HG03571 (cell line): ENCODE measurements around the gene PLEKHG4B.
"Not testable (repeated sequence)": the region's sequence is repeated elsewhere in the genome, so short reads cannot be mapped to it uniquely, and the experiment has no call there.

Experiments
- ATAC-seq: cut with Tn5 transposase; IDR thresholded peaks from one replicate; pipeline ENCODE4 v1.9.1; 2021; ENCODE audit not compliant: unreplicated experiment

The PLEKHG4B gene, protein sequence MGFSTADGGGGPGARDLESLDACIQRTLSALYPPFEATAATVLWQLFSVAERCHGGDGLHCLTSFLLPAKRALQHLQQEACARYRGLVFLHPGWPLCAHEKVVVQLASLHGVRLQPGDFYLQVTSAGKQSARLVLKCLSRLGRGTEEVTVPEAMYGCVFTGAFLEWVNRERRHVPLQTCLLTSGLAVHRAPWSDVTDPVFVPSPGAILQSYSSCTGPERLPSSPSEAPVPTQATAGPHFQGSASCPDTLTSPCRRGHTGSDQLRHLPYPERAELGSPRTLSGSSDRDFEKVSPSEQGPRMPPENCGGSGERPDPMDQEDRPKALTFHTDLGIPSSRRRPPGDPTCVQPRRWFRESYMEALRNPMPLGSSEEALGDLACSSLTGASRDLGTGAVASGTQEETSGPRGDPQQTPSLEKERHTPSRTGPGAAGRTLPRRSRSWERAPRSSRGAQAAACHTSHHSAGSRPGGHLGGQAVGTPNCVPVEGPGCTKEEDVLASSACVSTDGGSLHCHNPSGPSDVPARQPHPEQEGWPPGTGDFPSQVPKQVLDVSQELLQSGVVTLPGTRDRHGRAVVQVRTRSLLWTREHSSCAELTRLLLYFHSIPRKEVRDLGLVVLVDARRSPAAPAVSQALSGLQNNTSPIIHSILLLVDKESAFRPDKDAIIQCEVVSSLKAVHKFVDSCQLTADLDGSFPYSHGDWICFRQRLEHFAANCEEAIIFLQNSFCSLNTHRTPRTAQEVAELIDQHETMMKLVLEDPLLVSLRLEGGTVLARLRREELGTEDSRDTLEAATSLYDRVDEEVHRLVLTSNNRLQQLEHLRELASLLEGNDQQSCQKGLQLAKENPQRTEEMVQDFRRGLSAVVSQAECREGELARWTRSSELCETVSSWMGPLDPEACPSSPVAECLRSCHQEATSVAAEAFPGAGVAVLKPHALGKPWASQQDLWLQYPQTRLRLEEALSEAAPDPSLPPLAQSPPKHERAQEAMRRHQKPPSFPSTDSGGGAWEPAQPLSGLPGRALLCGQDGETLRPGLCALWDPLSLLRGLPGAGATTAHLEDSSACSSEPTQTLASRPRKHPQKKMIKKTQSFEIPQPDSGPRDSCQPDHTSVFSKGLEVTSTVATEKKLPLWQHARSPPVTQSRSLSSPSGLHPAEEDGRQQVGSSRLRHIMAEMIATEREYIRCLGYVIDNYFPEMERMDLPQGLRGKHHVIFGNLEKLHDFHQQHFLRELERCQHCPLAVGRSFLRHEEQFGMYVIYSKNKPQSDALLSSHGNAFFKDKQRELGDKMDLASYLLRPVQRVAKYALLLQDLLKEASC (N-terminal part only)

DNA sequence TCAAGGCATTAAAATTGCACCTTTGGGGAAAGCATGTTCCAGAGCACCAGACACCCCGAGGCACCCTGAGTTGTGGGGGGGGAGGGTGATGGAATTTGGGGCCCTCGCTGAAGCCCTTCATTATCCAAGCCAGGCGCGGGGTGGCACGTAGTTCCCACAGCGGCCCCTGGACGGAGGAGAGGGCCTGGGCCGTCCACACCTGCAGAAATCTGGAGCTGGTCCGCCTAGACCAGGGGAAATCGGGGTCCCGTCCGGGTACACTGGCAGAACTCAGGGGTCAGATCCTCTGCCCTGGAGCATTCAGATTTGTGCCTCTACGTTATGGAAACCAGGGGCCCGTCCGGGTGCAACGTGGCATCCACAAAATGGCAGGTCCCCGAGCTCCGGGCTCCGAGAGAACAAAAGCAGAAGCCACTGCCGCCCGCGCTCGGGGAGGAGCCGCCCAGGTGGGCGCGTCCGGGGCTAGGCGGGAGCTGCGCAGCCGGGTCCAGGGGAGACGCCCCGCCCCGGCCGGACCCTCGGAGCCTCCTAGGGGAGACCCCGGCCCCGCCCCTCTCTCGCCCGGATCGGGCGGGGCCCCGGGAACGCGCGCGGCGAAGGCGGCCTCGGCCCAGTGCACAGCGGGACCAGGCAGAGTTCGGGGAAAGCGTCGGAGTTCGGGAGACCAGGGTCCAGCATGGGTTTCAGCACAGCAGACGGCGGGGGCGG lies at the start of gene PLEKHG4B:
TSS of gene PLEKHG4B (plus strand) at position 613 of the 708 bp plus-strand sequence. CDS start at position 677, 64 bp downstream.
- ATAC-seq = no peak

DNA sequence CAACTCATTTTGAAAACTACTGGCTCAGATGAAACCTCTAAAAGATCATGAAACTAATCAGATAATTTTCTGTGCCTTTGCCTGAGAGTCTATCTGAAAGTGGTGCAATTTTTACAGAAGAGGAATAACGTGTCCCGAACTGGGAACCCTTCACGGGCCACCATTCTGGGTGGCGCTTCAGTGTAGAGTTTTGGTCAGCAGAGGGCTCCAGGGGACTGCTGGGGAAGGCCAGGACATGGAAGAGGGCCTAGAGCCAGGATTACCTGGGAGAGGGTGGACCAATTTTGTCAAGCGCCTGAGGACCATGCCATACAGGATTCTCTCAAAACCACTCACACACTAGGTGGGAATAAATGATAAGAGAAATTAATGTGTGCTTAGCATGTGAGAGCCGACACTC lies 49.7 kb upstream of the PLEKHG4B start:
- no peak for ATAC-seq

DNA sequence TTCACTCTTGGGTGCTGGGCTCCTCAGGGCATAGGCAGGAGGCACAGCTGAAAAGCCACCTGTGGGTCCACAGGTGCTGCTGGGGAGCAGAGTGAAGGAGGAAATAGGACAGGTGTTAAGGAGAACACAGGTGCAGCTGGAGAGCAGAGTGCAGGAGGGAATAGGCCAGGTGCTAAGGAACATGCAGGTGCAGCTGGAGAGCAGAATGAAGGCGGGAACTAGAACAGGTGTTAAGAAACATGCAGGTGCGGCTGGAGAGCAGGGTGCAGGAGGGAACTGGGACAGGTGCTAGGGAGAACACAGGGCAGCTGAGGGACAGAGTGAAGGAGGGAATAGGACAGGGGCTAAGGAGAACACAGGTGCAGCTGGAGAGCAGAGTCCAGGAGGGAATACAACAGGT lies 43.8 kb upstream of the PLEKHG4B start:
- no peak for ATAC-seq

DNA sequence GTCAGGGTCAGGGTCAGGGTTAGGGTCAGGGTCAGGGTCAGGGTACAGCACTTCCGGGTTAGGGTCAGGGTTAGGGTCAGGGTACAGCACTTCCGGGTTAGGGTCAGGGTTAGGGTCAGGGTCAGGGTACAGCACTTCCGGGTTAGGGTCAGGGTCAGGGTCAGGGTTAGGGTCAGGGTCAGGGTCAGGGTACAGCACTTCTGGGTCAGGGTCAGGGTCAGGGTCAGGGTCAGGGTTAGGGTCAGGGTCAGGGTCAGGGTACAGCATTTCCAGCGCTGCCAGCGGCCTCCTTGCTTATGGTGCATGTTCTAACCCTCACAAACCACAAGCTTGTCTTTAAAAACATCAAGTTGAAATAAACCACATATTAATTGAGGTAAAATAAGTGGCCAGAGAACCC lies 42.4 kb upstream of the PLEKHG4B start:
- ATAC-seq = not testable (repeated sequence)

DNA sequence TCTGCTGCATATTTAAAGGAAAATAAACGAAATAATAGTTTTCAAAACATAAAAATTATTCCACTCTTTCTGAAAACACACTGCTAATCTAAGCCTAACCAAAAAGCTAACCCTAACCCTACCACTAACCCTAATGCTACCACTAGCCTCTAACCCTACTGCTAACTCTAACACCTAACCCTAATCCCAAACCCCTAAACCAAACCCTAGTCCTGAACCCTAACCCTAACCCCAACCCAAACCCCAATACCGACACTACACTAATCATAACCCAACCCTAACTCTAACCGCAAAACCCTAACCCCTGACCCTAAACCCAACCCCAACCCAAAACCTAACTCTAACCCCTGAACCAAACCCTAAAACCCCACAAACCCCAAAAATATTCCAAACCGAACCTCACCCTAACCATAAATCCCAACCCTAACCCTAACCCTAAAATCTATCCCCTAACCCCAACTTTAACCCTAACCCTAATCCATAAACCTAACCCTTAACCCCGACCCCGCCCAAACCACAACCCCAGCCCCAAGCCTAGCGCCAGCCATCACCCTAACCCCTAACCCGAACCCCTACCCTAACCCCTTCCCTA lies 41.9 kb upstream of the PLEKHG4B start:
- ATAC-seq = no peak

DNA sequence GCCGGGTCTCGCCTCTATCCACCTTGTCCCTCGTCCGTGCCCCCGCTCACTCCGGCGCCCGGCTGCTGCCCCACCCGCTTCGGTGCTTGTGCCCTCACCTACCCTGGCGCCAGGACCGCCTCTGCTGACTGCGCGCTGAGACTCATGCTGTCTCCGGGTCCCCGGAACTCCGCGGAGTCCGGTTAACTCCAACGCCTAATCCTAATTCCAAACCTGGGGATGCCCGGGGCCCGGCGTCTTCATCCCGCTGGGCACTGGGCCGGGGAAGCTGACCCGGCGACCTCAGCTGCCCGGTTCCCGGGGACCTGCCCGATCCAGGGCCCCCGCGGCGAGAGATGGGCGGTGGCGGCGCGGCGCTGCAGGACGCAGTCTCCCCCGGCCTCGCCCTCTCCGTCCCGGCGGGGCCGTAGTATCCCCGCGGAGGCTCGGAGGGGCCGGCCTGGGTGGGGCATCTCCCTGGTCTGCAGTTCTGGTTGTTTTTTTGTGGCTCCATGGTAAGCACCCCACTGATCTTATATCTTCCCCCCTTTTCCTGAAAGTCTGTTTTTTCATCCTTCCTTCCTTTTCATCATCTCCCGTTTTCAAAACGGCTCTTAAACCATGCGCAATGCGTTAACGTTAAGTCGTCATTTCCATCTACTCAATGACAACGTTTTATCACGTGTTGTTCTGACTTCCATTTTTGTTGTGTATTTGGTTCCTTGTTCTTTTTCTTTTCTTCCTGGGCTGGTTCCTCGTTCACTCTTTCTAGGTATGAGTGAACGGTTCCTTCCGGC lies 41.1 kb upstream of the PLEKHG4B start:
- no peak for ATAC-seq

DNA sequence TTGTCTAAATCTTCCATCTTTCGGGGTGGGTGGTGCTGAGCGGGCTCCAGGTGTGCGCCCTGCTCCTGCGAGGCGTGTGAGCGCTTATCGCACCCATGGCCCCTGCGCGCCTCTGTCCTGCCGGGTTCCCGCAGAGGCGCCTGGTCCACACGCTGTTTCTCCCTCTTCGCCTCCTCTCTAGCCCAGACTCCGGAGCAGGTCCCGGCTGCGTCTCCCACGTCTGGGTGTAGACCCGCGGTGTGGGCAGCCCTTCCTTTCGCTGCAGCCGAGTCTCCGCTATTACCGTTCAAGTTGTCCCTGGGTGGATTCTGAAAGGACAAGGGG lies 40.5 kb upstream of the PLEKHG4B start:
- no peak for ATAC-seq

DNA sequence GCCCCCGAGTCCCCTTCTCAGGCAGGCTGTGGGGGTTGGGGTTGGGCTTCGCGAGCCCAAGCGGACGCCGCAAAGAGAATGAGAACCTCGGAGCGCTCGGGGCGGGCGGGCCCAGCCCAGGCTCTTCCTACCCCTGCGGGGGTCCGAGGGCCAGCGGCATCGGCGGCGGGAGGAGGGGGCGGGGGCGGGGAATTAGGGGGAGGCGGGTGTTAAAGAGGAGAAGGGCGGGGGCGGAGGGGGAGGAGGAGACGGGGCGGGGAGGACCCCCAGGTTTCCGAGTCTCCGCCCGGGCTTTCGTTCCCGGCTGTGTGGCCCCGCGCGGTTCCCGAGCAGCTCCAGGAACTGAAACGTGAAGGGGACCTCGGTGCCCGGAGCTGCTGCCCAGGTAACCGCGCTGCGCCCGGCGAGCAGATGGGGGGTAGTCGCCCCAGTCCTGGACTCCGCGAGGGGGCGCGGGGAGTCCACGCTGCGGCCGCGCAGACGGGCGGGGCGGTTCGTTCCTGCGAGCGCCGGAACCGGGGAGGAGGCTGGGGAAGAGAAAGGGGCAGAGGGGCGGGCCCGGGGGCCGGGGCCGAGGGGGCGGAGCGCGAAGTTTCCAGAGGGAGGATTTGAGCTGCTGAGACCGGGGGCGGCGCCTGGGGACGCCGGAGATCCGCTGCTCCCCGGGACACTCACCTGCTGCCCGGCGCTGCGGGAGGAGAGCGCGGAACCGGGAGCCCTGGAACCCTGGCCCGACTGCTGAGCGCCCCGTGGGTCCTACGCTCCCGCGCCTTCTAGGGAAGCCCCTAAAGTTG lies 38.4 kb upstream of the PLEKHG4B start:
- no peak for ATAC-seq

DNA sequence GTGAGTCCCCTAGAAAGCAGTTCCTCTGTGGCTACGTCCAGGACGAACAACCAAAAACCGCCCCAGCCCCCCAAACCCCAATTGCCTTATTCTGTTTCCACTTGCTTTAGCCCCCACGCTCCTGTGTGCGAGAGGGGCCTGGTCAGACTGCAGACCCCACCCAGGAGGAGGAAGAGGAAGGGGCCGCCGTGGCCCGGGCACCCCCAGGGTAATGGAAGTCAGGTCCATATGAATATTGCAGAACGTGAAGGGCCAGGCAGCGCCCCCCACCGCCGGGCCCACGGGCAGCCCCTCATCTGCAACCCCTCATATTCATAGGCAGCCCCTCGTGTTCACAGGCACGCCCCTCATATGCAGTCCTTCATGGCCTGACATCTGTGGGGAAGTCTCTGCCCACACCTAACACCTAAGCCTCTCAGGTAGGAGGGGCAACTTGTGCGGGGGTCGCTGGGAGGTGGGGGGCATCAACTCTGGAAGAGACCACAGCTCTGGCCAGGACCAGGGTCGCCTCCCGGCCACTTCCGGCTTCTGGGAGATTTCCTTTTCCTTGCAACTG lies 37.7 kb upstream of the PLEKHG4B start:
- ATAC-seq = no peak

DNA sequence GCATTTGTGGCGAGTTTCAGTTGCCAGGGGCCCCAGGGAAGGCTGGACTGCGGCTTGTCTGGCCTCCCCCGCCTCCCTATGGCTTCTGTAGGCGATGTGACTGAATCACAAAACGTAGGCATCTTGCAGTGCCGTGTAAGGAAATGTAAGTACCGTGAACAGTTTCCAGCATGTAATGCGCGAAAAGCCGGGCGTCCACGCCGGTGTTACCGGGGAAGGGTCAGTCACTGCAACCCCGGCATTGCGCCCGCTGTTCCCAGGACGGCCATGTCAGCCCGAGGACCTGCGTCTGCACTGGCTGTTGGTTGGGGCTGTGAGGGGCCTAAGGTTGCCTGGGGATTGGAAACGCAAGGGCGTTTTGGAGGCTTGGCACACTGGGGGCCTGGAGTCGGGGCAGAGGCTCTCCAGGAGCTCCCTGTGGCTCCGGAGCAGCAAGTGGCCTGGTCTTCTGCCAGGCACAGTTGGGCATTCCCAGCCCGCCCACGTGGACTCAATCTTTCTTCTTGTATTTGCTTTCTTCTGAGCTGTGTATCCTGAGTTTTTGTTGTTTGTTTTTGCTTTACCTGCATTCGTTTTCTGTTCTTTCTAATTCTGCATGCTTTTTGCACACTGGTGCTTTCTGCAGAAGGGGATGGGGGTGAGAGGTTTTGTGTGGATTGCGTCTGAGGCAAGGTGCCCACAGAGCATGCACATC lies 36.9 kb upstream of the PLEKHG4B start:
- no peak for ATAC-seq

DNA sequence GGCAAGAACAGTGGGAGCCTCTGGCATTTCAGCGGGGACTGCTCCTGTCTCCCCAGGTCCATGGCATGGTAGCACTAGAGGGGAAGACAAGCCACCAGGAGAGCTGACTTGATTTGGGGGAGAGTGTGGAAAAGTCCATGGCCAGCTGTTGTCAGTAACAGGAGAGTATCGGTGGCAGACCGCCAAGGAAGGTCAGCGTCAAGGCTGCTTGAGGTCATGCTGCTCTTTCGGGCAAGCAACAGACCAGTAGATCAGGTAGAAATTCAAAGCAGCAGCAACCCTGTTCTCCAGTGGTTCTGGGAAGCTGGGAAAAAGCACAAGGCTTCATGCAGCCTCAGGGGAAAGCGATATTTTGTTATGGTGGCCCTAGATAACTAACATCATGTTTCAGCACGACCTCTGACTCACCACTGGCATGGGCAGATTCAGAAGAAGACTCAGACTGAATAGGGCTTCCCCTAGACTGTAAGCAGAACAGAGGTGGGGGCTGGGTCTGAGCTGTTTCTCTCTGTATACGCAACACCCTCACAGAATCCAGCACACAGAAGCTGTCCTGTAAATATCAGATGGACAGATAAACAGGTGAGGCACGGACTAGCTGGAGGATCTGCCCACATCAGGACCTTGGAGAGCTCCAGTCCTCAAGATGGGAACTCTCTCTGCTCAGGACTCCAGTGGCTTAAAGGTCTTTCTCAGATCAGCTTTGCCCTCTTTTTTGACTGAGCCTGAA lies 35.2 kb upstream of the PLEKHG4B start:
- no peak for ATAC-seq

DNA sequence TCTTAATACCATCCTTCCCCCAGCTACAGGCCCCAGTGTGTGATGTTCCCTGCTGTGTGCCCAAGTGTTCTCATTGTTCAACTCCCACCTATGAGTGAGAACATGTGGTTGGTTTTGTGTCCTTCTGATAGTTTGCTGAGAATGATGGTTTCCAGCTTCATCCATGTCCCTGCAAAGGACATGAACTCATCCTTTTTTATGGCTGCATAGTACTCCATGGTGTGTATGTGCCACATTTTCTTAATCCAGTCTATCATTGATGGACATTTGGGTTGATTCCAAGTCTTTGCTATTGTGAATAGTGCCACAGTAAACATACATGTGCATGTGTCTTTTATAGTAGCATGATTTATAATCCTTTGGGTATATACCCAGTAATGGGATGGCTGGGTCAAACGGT lies 31.7 kb upstream of the PLEKHG4B start:
- ATAC-seq = not testable (repeated sequence)

DNA sequence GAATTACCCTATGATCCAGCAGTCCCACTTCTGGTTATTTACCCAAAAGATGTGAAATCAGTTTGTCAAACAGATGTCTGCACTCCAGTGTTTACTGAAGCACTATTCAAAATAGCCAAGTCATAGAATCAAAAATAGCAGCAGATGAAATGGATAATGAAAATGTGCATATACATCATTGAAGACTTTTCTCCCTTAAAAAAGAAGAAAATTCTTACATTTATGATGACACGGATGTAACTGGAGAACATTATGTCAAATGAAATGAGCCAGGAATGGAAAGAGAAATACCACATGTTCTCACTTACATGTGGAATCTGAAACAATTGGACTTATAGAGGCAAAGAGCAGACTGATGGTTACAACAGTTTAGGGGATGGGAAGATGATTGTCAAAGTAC lies 21.5 kb upstream of the PLEKHG4B start:
- ATAC-seq = no peak

DNA sequence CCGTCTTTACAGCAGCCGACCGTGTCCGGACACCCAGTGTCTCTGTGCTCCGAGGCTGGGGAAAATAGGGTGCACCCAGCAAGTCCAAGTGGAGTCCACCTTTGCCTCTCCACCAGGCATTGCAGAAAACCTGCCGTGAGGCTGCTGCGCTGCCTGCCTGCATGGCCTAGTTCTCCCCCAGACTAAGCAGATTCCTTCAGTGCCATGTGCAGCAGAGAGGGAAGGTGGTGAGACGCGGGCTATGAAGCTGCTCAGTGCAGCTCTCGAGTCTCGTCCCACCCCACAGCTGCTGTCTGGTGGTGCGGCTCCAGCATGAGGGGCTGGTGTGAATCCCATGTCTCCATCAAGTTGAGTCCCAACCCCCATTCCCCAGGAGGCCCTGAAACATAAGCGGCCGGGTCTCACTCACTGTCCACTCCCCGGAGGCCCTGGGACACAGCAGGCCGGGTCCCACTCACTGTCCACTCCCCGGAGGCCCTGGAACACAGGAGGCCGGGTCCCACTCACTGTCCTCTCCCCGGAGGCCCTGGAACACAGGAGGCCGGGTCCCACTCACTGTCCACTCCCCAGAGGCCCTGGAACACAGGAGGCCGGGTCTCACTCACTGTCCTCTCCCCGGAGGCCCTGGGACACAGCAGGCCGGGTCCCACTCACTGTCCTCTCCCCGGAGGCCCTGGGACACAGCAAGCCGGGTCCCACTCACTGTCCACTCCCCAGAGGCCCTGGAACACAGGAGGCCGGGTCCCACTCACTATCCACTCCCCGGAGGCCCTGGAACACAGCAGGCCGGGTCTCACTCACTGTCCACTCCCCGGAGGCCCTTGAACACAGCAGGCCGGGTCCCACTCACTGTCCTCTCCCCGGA lies 19.4 kb upstream of the PLEKHG4B start:
- ATAC-seq = not testable (repeated sequence)

DNA sequence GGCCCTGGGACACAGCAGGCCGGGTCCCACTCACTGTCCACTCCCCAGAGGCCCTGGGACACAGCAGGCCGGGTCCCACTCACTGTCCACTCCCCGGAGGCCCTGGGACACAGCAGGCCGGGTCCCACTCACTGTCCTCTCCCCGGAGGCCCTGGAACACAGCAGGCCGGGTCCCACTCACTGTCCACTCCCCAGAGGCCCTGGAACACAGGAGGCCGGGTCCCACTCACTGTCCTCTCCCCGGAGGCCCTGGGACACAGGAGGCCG lies 18.9 kb upstream of the PLEKHG4B start:
- ATAC-seq = not testable (repeated sequence)

DNA sequence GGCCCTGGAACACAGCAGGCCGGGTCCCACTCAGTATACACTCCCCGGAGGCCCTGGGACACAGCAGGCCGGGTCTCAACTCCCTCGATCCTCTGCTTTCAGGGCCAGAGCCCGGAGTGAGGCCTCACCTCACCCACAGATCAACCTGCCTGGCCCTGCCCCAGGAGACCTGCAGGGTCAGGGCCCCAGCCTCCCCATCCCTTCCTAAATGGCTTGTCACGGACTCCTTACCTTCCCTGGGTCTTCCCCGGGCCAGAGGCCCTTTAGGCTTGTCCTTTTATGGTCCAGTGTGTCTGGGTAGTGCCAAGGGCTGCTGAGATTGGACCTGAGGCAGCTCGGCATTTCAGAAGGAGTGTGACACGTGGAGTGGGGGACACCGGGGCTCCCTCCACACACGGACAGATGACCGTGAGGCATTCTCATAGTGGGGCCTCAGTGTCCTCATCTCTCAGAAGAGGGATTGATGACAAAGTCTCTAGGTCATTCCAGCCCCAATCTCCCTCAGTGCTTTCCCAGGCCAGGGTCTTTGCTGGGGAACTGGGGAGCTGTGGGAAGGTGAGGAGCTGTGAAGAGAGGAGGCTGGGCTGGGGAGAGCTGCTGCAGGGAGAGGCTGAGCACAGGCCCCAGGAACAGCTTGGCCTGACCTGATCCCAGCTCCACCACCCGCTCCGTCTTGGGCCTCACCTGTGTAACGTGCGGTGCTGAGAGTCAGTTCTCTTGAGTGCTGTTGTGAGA lies 18.0 kb upstream of the PLEKHG4B start:
- no peak for ATAC-seq
